Endothelial cell of umbilical vein (primary cell): ENCODE results near the gene FAT2. TPM values are rescaled to one million over a fixed set of nuclear protein-coding genes. Genes with fewer than 3 reads are reported as not detected.

Experiments
- BruUV-seq: library from RNA; stranded (reverse); fragments of 400-500 nt; replicated peaks from 2 replicates; lab custom pipeline; 2021; lab: Mats Ljungman, UMichigan
- CTCF ChIA-PET: fragments of 300-600, 350-600 bp; sonication (Branson Sonifier 250); formaldehyde crosslinking; loops from one replicate; lab custom pipeline; 2021; ENCODE audit warnings: antibody characterized with exemption, inconsistent platforms; lab: Charles Lee
- POLR2A ChIA-PET: fragments of 300-600, 350-600 bp; sonication (Branson Sonifier 250); formaldehyde crosslinking; loops from one replicate; lab custom pipeline; 2021; ENCODE audit warnings: antibody characterized with exemption, inconsistent platforms; lab: Charles Lee
- DNase-seq: peaks from one replicate; pipeline ENCODE4 v3.0.0-alpha.2; 2011; ENCODE audit warnings: low read depth, low spot score
- FAIRE-seq: peaks from 2 replicates; lab custom pipeline; 2011; peaks lifted over from hg19 to GRCh38; lab: Jason Lieb, UNC
- H2AFZ ChIP-seq: 2 replicates; pipeline ENCODE4 v1.6.0; 2012; ENCODE audit warnings: low read depth, low read length, control low read depth, inconsistent platforms
- H3K27ac ChIP-seq: 2 replicates; pipeline ENCODE4 v1.5.1; 2011; ENCODE audit warnings: low read depth, mild to moderate bottlenecking, control low read depth, low read length, moderate library complexity; ENCODE audit not compliant: insufficient read depth
- H3K27me3 ChIP-seq, 2 experiments: 2 replicates each; pipeline versions ENCODE4 v1.6.0 to v1.6.1; 2011; ENCODE audit warnings: low read length in 2 of 2, mixed read lengths in 1 of 2; ENCODE audit not compliant: control insufficient read depth in 2 of 2, insufficient read depth in 2 of 2
- H3K36me3 ChIP-seq, 2 experiments: 2 replicates in 1 of 2; 3 replicates in 1 of 2; pipeline ENCODE4 v1.5.1; 2011; ENCODE audit warnings: low read length in 2 of 2, mild to moderate bottlenecking in 1 of 2, moderate library complexity in 1 of 2; ENCODE audit not compliant: control insufficient read depth in 2 of 2, insufficient read depth in 2 of 2; ENCODE audit errors: extremely low read depth in 1 of 2
- H3K4me1 ChIP-seq: 3 replicates; pipeline ENCODE4 v1.5.1; 2011; ENCODE audit warnings: mild to moderate bottlenecking, low read length; ENCODE audit not compliant: control insufficient read depth, insufficient read depth; ENCODE audit errors: extremely low read depth
- H3K4me2 ChIP-seq: 2 replicates; pipeline ENCODE4 v1.6.1; 2011; ENCODE audit warnings: low read length, control low read depth, mixed read lengths; ENCODE audit not compliant: insufficient read depth
- H3K4me3 ChIP-seq, 3 experiments: fragments of 200-600 bp in 1 of 3; sonication (generic), shearing (Covaris generic) in 1 of 3; replicated peaks in 1 of 3; 2 replicates each; pipeline ENCODE4 v1.5.1; 2011 to 2016; ENCODE audit warnings: control low read depth in 3 of 3, low read length in 3 of 3, mild to moderate bottlenecking in 2 of 3, inconsistent platforms in 1 of 3, low read depth in 1 of 3, moderate library complexity in 1 of 3; ENCODE audit not compliant: insufficient read depth in 1 of 3
- H3K79me2 ChIP-seq: 2 replicates; pipeline ENCODE4 v1.6.0; 2012; ENCODE audit warnings: low read length, inconsistent platforms; ENCODE audit not compliant: control insufficient read depth, insufficient read depth
- H3K9ac ChIP-seq: replicated peaks from 2 replicates; pipeline ENCODE3; 2011; ENCODE audit warnings: low read length, control low read depth; ENCODE audit not compliant: insufficient read depth; ENCODE audit errors: extremely low read depth
- H3K9me1 ChIP-seq: replicated peaks from 3 replicates; pipeline ENCODE4 v1.6.0; 2011; ENCODE audit warnings: mild to moderate bottlenecking, low read length; ENCODE audit not compliant: control insufficient read depth, insufficient read depth; ENCODE audit errors: extremely low read depth
- H3K9me3 ChIP-seq: replicated peaks from 2 replicates; pipeline ENCODE4 v1.5.1; 2012; ENCODE audit warnings: low read length, inconsistent platforms; ENCODE audit not compliant: control insufficient read depth, insufficient read depth
- H4K20me1 ChIP-seq: replicated peaks from 2 replicates; pipeline ENCODE3; 2011; ENCODE audit warnings: mild to moderate bottlenecking, low read length; ENCODE audit not compliant: control insufficient read depth, insufficient read depth; ENCODE audit errors: extremely low read depth
- EZH2 ChIP-seq: IDR thresholded peaks from 2 replicates; pipeline ENCODE4 v1.6.1; 2012; ENCODE audit warnings: borderline replicate concordance, low read depth, mild to moderate bottlenecking, moderate library complexity, low read length, inconsistent platforms; ENCODE audit not compliant: severe bottlenecking
- FOS ChIP-seq: IDR thresholded peaks from 2 replicates; pipeline ENCODE4 v1.6.1; 2011; ENCODE audit warnings: mild to moderate bottlenecking, low read length, moderate library complexity, borderline replicate concordance; ENCODE audit not compliant: insufficient read depth
- GATA2 ChIP-seq: IDR thresholded peaks from 2 replicates; pipeline ENCODE4 v1.7.0; 2011; ENCODE audit warnings: low read depth, mild to moderate bottlenecking, moderate library complexity, mixed read lengths, low read length; ENCODE audit not compliant: insufficient read length, insufficient read depth
- JUN ChIP-seq: IDR thresholded peaks from 2 replicates; pipeline ENCODE4 v1.6.1; 2011; ENCODE audit warnings: borderline replicate concordance, low read depth; ENCODE audit not compliant: insufficient read length, insufficient read depth
- MYC ChIP-seq: IDR thresholded peaks from one replicate; pipeline ENCODE4 v1.6.1; 2011; ENCODE audit warnings: mild to moderate bottlenecking, low read depth, low read length
- POLR2A ChIP-seq: IDR thresholded peaks from 2 replicates; pipeline ENCODE4 v1.6.1; 2012; ENCODE audit warnings: low read depth, mild to moderate bottlenecking, control low read depth, low read length
- POLR2AphosphoS5 ChIP-seq: IDR thresholded peaks from 2 replicates; pipeline ENCODE4 v1.6.1; 2012; ENCODE audit warnings: low read depth, mild to moderate bottlenecking, control low read depth, low read length, moderate library complexity; ENCODE audit not compliant: insufficient read depth
- dilution Hi-C: fragments of 300-500 bp; cut with MboI; formaldehyde crosslinking; loops from one replicate; pipeline ENCODE4 v1.15.0; 2019; ENCODE audit warnings: low sequenced_read_pairs; ENCODE audit not compliant: extremely low pct_ligation_motif_present
- intact Hi-C: fragments of 100-400 bp; cut with micrococcal nuclease; formaldehyde crosslinking; loops from one replicate; pipeline ENCODE4 v1.10.0; 2022
- polyA plus RNA-seq, 4 experiments: library from polyadenylated mRNA; depleted of rRNA in 3 of 4; stranded (reverse) in 3 of 4; unstranded in 1 of 4; fragments of >200 nt; gene quantifications; 2 replicates each; pipeline versions ENCODE4 v1.2.1 to v1.2.3, GENCODE V29; 2011 to 2012; ENCODE audit warnings: missing spikeins in 1 of 4
- total RNA-seq: library from RNA; stranded (reverse); gene quantifications from 2 replicates; pipeline ENCODE4 v1.2.3, GENCODE V29; 2021
- TF ChIP-seq, protein P1 (sequence below): IDR thresholded peaks from 2 replicates; pipeline ENCODE4 v1.6.1; 2011; ENCODE audit not compliant: insufficient read depth, insufficient read length
- TF ChIP-seq, protein P2 (sequence below), 2 donors: IDR thresholded peaks; 1 replicate in 1 of 2; 2 replicates in 1 of 2; pipeline ENCODE4 v1.5.1; 2011; ENCODE audit warnings: low read length in 2 of 2, mild to moderate bottlenecking in 2 of 2, moderate library complexity in 2 of 2, control low read depth in 1 of 2, inconsistent platforms in 1 of 2, low read depth in 1 of 2; ENCODE audit not compliant: insufficient read depth in 1 of 2; ENCODE audit errors: extremely low read depth in 1 of 2

Gene FAT2
- total and polyA plus RNA-seq, 2 donors (not counting 3 experiments of a cell fraction or from before 2014, with no cell fraction given) = not detected

DNA sequence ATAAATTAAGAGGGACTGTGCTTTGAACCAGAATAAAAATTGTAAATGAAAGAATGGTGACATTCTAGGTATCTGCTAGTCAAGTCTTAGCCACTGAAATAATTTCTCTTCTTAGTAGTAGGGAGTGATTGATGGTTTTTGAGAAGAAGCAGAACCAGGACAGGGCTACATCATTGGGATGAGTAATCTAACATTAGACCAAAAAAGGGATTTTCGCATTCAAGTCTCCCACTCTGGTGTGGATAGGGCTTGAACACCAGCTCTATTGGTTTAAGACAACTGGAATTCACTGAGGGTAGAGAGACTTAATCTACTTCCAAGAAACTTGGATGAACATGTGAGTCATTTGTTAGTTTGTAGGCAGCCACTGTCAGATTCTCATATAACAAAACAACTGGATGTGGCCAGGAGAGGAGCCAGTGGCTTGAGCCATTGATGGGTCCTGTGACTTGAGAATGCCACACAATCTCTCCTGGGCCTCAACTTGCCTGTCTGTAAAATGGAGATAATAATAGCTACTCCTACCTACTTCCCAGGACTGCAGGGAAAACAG is 16.6 kb downstream of the FAT2 start:
- no peaks in the 10 kb centered on the region for H3K36me3 ChIP-seq
- H3K4me3 ChIP-seq = no peak overlapping the region
- no peaks in the 10 kb centered on the region for H3K9me1 ChIP-seq
- dilution Hi-C loops (no loop called here), intact Hi-C loops (loop anchor here (5.0 kb wide), 1 partner anchor 168 kb away; no protein-coding TSS in a partner anchor)
- no peak for FAIRE-seq
- no peaks in the 10 kb centered on the region for H3K9me3 ChIP-seq
- H3K4me2 ChIP-seq = no peak overlapping the region
- H3K4me1 ChIP-seq = no peaks in the 10 kb centered on the region
- H3K27me3 ChIP-seq = peaks cover 0 to 2% of the 10 kb centered on the region in 2 experiments
- no peaks in the 10 kb centered on the region for H4K20me1 ChIP-seq
- H3K27ac ChIP-seq = no peak overlapping the region
- no peak overlapping the region for H2AFZ ChIP-seq
- CTCF ChIA-PET = no interaction called here
- POLR2A ChIA-PET = no interaction called here
- TF ChIP-seq POLR2A = no peak
- TF ChIP-seq, protein P1, sequence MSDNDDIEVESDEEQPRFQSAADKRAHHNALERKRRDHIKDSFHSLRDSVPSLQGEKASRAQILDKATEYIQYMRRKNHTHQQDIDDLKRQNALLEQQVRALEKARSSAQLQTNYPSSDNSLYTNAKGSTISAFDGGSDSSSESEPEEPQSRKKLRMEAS = no peak
- no peak for TF ChIP-seq EZH2
- TF ChIP-seq POLR2AphosphoS5 = no peak
- no peak for TF ChIP-seq GATA2
- no peak for TF ChIP-seq MYC
- TF ChIP-seq FOS = no peak
- TF ChIP-seq, protein P2, sequence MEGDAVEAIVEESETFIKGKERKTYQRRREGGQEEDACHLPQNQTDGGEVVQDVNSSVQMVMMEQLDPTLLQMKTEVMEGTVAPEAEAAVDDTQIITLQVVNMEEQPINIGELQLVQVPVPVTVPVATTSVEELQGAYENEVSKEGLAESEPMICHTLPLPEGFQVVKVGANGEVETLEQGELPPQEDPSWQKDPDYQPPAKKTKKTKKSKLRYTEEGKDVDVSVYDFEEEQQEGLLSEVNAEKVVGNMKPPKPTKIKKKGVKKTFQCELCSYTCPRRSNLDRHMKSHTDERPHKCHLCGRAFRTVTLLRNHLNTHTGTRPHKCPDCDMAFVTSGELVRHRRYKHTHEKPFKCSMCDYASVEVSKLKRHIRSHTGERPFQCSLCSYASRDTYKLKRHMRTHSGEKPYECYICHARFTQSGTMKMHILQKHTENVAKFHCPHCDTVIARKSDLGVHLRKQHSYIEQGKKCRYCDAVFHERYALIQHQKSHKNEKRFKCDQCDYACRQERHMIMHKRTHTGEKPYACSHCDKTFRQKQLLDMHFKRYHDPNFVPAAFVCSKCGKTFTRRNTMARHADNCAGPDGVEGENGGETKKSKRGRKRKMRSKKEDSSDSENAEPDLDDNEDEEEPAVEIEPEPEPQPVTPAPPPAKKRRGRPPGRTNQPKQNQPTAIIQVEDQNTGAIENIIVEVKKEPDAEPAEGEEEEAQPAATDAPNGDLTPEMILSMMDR (IDR thresholded peaks at IDR 0.05; ENCODE audit: extremely low read depth in 1 of 2, insufficient read depth in 1 of 2, low read depth in 1 of 2, low read length in 2 of 2) = no peak
- no peak for TF ChIP-seq JUN
- no peak for DNase-seq
- H3K79me2 ChIP-seq = no peaks in the 10 kb centered on the region
- BruUV-seq = no TSS peak
- H3K9ac ChIP-seq = no peak overlapping the region
